Esophagus muscularis mucosa (tissue), 3 donors: ENCODE results near the gene SPINT4.

ENCODE experiments used
- CTCF ChIP-seq, 3 experiments: fragments of 200-600 bp in 2 of 3; fragments of 450-650 bp in 1 of 3; sonication (generic) in 2 of 3; IDR thresholded peaks; one replicate each; pipeline ENCODE4 v1.5.1; 2017 to 2019; ENCODE audit warnings: antibody characterized with exemption in 3 of 3, mild to moderate bottlenecking in 2 of 3, moderate library complexity in 1 of 3
- POLR2A ChIP-seq: fragments of 450-650 bp; IDR thresholded peaks from one replicate; pipeline ENCODE4 v1.6.1; 2017; ENCODE audit warnings: antibody characterized with exemption, moderate library complexity, mild to moderate bottlenecking, low read depth
- POLR2AphosphoS5 ChIP-seq, 2 donors: sonication (generic); formaldehyde crosslinking; IDR thresholded peaks; one replicate each; pipeline ENCODE4 v1.6.1; 2017; ENCODE audit warnings: antibody characterized with exemption in 2 of 2

DNA sequence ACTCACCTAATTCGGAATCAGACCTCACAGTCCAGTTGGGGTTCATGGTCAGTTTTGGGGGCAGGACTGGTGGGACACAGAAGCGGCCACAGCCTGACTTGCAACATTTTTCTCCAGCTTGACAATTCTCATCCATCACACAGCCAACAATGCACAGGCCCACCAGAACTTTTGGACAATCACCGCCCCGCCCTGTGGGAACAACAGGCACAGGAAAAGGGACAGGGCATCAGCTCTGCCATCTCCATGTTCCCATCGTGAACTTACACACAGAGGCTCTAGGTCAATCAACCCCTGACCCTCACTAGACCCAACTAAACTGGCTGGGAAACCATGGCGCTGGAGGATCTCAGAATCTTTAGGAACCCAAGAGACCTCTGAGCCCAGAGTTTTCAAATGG lies 53.3 kb downstream of the SPINT4 start:
- TF ChIP-seq CTCF (IDR thresholded peaks at IDR 0.05) (no peak), POLR2AphosphoS5 (IDR thresholded peaks at IDR 0.05) (no peak), POLR2A (no peak)
